Measurements from ENCODE around the gene CEP57. TPM values are rescaled to one million over a fixed set of nuclear protein-coding genes. Genes with fewer than 3 reads are reported as not detected.
A peak's percentile ranks its signal among the peaks of the same experiment; 100 is the strongest.
"Not testable (repeated sequence)": the region's sequence is repeated elsewhere in the genome, so short reads cannot be mapped to it uniquely, and the experiment has no call there.

Gene CEP57
- total RNA-seq, 1 donor from 2014 or later: 19.7 TPM

DNA sequence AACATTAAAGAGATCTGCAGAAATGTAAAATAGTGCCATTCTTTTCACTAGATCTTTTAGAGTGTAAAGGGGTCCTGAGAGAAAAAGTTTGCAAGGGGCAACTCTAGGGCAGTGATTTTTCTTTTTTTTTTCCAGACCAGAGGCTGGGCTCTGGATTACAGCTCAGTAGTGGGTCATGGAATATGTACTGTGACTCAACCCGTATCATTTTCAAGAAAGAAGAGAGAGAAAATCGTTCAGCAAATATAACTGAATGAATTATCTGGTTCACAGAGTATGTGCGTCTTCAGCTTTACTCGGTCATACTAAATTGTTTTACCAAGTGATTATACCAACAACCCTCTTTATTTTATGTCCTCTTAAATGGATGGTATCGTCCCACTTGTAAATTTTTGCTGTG, 3.8 kb downstream of the CEP57 start:
- no peak for DNase-seq

DNA sequence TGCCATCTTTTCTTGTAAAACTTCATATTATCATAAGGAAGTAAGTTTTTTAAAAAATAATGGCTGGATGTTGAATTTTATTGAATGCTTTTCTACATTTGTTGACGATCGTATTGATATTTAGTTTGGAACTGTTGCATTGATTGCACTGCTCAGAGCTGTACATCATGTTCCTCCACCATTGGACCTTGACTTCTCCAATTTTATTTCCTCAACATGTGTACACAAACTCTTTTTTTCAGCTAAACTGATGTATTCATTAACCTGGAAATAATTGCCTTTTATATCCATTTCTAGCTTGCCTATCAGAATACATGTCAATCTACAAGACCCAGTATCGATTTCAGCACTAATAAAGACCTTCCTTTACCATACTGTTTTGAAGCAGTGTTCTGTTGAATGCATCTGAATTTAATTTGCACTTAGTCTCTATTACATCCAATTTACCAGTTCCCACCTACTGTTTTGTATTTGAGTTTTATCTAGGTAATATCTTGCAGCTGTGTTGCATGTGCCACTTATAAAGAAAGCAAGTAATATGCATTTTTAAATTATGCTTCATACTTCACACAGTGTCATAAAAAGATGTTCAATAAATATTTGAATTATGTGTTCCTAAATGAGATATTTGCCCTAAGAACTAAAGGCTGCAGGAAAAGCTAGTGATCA, 5.5 kb downstream of the CEP57 start:
- no peak for DNase-seq
- intact Hi-C loops (cut with micrococcal nuclease): no loop called here
- no peak for ATAC-seq

More for the DNA sequence above, 3.8 kb downstream of the CEP57 start:
- intact Hi-C loops (cut with micrococcal nuclease): no loop called here
- ATAC-seq: no peak

GRCh38 chr11:95796501-95796900, 6.2 kb downstream of the CEP57 start:
- no peak for ATAC-seq
- DNase-seq: no peak
- intact Hi-C loops (cut with micrococcal nuclease): no loop called here

GRCh38 chr11:95799546-95799945, 9.2 kb downstream of the CEP57 start:
- ATAC-seq: no peak
- DNase-seq: no peak
- intact Hi-C loops (cut with micrococcal nuclease): no loop called here

- intact Hi-C loops (cut with micrococcal nuclease): no loop called here
- no peak for DNase-seq
- ATAC-seq: no peak
Measured at GRCh38 chr11:95800438-95800837, 10.1 kb downstream of the CEP57 start.

- intact Hi-C loops (cut with micrococcal nuclease): no loop called here
- DNase-seq (no peak), ATAC-seq (no peak)
Measured at GRCh38 chr11:95802806-95803205, 12.5 kb downstream of the CEP57 start.

- ATAC-seq (no peak), DNase-seq (no peak)
- intact Hi-C loops (cut with micrococcal nuclease): no loop called here
Measured at GRCh38 chr11:95803973-95804372, 13.7 kb downstream of the CEP57 start.

DNA sequence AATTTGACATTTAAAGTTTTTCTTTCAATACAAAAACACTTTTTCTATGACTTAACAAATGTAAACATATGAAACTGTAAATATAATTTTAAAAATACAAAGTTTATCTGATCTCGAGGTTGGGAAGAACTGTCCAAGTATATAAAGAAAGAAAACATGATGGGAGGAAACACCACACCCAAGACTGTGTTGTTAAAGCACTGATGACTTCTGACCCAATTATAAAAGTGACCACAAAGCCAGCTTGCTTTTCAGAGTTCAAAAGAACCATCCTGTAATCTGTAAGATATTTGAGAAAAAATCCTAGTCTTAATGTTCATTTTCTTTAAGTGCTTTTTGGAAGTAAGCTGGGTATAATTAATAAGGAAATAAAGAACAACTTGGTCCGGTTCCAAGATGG, 15.6 kb downstream of the CEP57 start:
- ATAC-seq (no peak), DNase-seq (no peak)
- intact Hi-C loops (cut with micrococcal nuclease): no loop called here

DNA sequence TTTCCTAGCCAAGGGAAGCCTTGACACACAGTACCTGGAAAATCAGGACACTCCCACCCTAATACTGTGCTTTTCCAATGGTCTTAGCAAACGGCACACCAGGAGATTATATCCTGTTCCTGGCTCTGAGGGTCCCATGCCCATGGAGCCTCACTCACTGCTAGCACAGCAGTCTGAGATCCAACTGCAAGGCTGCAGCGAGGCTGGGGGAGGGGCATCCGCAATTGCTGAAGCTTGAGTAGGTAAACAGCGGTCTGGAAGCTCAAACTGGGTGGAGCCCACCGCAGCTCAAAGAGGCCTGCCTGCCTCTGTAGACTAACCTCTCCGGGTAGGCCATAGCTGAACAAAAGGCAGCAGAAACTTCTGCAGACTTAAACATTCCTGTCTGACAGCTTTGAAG, 16.2 kb downstream of the CEP57 start:
- DNase-seq; intact Hi-C loops (cut with micrococcal nuclease); ATAC-seq: not testable (repeated sequence)

GRCh38 chr11:95811052-95811451, 20.8 kb downstream of the CEP57 start:
- DNase-seq; intact Hi-C loops (cut with micrococcal nuclease); ATAC-seq: not testable (repeated sequence)

GRCh38 chr11:95816037-95816436, 25.7 kb downstream of the CEP57 start:
- intact Hi-C loops (cut with micrococcal nuclease): no loop called here
- ATAC-seq: no peak
- DNase-seq: no peak

DNA sequence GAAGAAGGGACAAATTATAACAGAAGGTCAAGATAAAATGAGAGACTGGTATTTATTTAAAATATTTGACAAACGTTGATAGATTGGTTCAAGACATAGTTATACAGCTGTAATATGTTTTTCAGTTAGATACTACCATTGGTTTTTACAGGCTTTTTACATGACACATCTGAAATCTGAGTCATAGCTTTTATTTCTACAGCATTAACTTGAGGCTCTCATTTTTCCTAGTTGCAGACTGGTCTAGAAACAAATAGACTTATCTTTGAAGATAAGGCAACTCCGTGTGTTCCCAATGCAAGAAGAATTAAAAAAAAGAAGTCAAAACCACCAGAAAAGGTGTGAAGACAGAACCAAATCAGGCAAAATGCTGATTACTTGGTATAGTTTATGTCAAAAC, 31.3 kb downstream of the CEP57 start:
- DNase-seq (no peak), ATAC-seq (no peak)
- intact Hi-C loops (cut with micrococcal nuclease): no loop called here

DNA sequence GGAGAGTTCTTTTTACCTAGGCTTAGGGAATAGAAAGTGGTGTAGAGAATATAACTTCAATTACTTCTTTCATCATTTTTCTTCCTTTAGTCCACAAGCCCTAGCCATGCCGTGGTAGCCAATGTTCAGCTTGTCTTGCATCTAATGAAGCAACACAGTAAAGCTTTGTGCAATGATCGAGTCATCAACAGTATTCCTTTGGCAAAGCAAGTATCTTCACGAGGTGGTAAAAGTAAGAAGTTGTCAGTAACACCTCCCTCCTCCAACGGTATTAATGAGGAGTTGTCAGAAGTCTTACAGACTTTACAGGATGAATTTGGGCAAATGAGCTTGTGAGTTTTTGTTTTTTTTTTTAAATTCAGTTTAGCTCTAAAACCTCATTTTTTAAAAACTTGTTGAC, 37.4 kb downstream of the CEP57 start:
- DNase-seq (no peak), ATAC-seq (no peak)
- intact Hi-C loops (cut with micrococcal nuclease): no loop called here

- ATAC-seq: no peak
- intact Hi-C loops (cut with micrococcal nuclease): no loop called here
- no peak for DNase-seq
Measured at GRCh38 chr11:95829580-95830259, 39.4 kb downstream of the CEP57 start.

DNA sequence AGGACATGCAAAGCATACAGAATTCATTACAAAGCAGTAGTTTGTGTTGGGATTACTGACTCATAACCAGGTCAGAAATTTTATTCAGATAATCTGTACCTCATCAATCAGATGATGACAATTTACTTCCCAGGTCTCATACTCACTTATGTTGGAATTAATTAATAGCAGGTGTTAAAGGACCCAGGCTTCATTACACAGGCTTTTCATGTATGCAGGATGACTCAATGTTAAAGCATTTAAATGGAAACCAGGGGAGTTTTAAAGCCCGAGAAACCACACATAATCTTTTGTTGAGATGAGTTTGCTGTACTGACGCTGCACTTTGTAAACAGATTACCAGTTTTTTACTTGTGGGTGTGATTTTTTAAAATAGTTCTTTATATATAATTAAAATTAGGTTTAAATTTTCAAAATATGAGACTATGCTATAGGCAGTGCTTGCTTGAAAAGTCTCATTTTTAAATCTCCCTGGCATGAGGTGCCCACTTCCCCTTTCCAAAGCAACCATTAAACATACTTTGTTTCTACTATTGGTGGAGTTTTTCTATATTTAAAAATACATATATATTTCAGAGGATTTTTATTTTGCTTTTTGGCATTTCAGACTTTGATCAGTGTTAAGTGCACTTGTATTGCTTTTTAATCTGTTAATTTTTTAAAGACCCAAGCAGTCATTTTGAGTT, 41.0 kb downstream of the CEP57 start:
- intact Hi-C loops (cut with micrococcal nuclease): no loop called here
- ATAC-seq (no peak), DNase-seq (no peak)

DNA sequence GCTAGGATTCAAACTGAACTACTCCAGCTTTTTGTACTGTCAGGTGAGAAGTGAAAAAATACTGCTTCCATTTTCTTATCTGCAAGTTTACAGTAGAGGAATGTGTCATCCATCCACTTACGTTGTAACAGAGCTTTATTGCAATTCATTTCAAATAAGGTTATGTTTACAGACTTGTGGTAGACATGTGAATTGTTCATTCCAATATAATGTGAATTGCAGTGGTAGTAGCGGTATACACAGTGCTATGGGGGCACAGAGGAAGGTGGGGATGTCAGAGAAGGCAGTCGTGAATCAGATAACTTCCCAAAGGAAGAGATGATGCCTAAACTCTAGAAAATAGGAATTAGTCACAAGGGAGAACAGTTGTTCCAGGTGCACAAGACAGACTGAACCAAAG, 42.5 kb downstream of the CEP57 start:
- ATAC-seq: no peak
- intact Hi-C loops (cut with micrococcal nuclease): no loop called here

GRCh38 chr11:95833378-95833777, 43.1 kb downstream of the CEP57 start:
- DNase-seq (no peak), ATAC-seq (no peak)
- intact Hi-C loops (cut with micrococcal nuclease): no loop called here

More for the DNA sequence above, 42.5 kb downstream of the CEP57 start:
- DNase-seq: no peak

DNA sequence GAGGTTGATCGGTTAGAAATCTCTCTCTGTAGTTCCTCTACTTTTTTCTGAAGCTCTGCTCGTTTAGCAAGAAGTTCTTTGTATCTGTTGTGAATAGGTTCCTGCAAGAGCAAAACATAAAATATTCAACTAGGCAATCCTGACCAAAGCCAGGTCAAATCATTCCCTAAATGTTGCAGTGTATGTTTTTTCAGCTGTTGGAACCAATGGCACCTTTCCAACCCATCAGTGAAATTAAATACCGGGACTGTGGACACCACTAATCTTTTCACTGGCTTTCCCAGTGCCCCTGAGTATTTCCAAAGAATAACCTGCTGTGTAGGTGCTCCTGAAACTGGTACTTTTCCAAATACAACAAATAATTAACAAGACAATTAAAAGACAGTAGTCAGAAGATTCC, 45.1 kb downstream of the CEP57 start:
- intact Hi-C loops (cut with micrococcal nuclease): loop anchor here (5.0 kb wide), 1 partner anchor 507 kb away; the partner anchor contains the start of gene MAML2
- ATAC-seq: no peak
- DNase-seq: no peak

DNA sequence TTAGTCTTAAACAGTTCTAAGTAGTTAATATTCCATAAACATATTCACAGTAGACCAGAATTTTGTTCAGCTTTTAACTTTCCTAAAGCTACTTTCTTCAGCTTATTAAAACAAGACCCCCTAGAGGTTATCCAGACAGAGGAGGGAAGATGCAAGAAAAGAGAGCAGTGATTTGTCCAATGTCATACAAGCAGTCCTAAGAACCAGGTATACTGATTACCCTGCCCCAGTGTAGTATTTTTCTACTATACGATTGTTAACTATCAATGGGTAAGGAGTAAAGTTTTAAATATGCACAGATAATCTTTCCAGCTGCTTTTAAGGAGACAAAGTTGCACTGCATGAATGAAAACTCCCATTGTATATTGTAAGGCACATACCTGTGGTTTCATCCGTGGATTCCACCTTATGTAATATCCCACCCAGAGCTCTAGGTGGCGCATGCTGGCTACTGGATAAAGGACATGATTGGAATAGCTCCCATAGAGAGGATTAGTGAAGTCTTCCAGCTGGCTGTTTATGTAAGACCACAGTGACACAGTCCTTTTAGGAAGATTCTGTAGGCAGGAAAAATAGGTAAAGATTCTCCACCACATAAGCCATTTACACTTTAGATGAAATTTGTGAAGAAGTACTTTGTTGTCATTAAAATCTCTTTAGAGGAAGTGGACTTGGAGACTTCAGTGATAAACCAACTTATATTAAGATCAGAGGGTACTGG, 45.6 kb downstream of the CEP57 start:
- ATAC-seq (peak; percentile 96), DNase-seq (peak; percentile 28)
- intact Hi-C loops (cut with micrococcal nuclease): loop anchor here (5.0 kb wide), 1 partner anchor 506 kb away; the partner anchor contains the start of gene MAML2

- intact Hi-C loops (cut with micrococcal nuclease): no loop called here
Measured at GRCh38 chr11:95845167-95845566, 54.9 kb downstream of the CEP57 start.

More at GRCh38 chr11:95845167-95845566, 54.9 kb downstream of the CEP57 start:
- no peak for DNase-seq
- ATAC-seq: no peak
